Esophagus muscularis mucosa (tissue), 4 donors: ENCODE measurements around the gene COBL. TPM values are rescaled to one million over a fixed set of nuclear protein-coding genes. Genes with fewer than 3 reads are reported as not detected.

Experiments
- DNase-seq: peaks from one replicate; pipeline ENCODE4 v3.0.0-alpha.2; 2017; ENCODE audit errors: extremely low spot score
- H3K27ac ChIP-seq, 4 donors: fragments of 200-600 bp; sonication (generic); replicated peaks in 1 of 4; 1 replicate in 3 of 4; 2 replicates in 1 of 4; pipeline ENCODE4 v1.5.1; 2016 to 2019; ENCODE audit warnings: mild to moderate bottlenecking in 1 of 4
- H3K27me3 ChIP-seq, 4 donors: fragments of 200-600 bp; sonication (generic); one replicate each; pipeline versions ENCODE4 v1.5.1 to v1.6.0; 2016 to 2019
- H3K36me3 ChIP-seq, 4 donors: fragments of 200-600 bp; sonication (generic); one replicate each; pipeline ENCODE4 v1.5.1; 2016 to 2019
- H3K4me1 ChIP-seq, 4 donors: fragments of 200-600 bp; sonication (generic); one replicate each; pipeline ENCODE4 v1.5.1; 2016 to 2019
- H3K4me3 ChIP-seq, 4 donors: fragments of 200-600 bp; sonication (generic); 1 replicate in 2 of 4; 2 replicates in 2 of 4; pipeline ENCODE4 v1.5.1; 2016 to 2019; ENCODE audit warnings: mild to moderate bottlenecking in 4 of 4, moderate library complexity in 1 of 4
- H3K9me3 ChIP-seq, 4 donors: fragments of 200-600 bp; sonication (generic); 1 replicate in 3 of 4; 2 replicates in 1 of 4; pipeline ENCODE4 v1.5.1; 2016 to 2019
- CTCF ChIP-seq, 3 experiments: fragments of 200-600 bp in 2 of 3; fragments of 450-650 bp in 1 of 3; sonication (generic) in 2 of 3; IDR thresholded peaks; one replicate each; pipeline ENCODE4 v1.5.1; 2017 to 2019; ENCODE audit warnings: antibody characterized with exemption in 3 of 3, mild to moderate bottlenecking in 2 of 3, moderate library complexity in 1 of 3
- EP300 ChIP-seq: sonication (generic); formaldehyde crosslinking; IDR thresholded peaks from one replicate; pipeline ENCODE4 v1.6.1; 2017; ENCODE audit warnings: antibody characterized with exemption
- POLR2A ChIP-seq: fragments of 450-650 bp; IDR thresholded peaks from one replicate; pipeline ENCODE4 v1.6.1; 2017; ENCODE audit warnings: antibody characterized with exemption, moderate library complexity, mild to moderate bottlenecking, low read depth
- POLR2AphosphoS5 ChIP-seq, 2 donors: sonication (generic); formaldehyde crosslinking; IDR thresholded peaks; one replicate each; pipeline ENCODE4 v1.6.1; 2017; ENCODE audit warnings: antibody characterized with exemption in 2 of 2
- WGBS: methylation state at CpG from one replicate; pipeline ENCODE4 v1.1.5; 2018; 5-methylcytosine and 5-hydroxymethylcytosine counted together
- intact Hi-C: fragments of 100-400 bp; cut with DNase I; formaldehyde crosslinking; loops from one replicate; pipeline ENCODE4 v1.15.1; 2023
- total RNA-seq, 4 donors: library from RNA; depleted of rRNA; stranded (reverse); fragments of >200 nt; gene quantifications; one replicate each; pipeline versions ENCODE4 v1.1.0 to v1.2.1, GENCODE V29; 2016

Gene COBL
- total RNA-seq, 4 donors from 2014 or later, result 29.8 to 51.4 (median 45.9) TPM

GRCh38 chr7:51288896-51289622 lies 27.6 kb downstream of the COBL start:
- no peaks in the 10 kb centered on the region for H3K27me3 ChIP-seq
- intact Hi-C loops, result no loop called here
- peaks cover 20 to 22% (median 21%) of the 10 kb centered on the region in 4 donors for H3K4me1 ChIP-seq
- TF ChIP-seq CTCF (IDR thresholded peaks at IDR 0.05), result no peak
- no peak for TF ChIP-seq POLR2A
- no peak for TF ChIP-seq POLR2AphosphoS5 (IDR thresholded peaks at IDR 0.05)
- TF ChIP-seq EP300, result no peak
- WGBS, result 57% methylated on average over 7 of the region's 7 CpGs
- H3K27ac ChIP-seq, result no peak overlapping the region
- H3K36me3 ChIP-seq, result no peaks in the 10 kb centered on the region
- H3K9me3 ChIP-seq, result peaks cover 0 to 4% (median 0%) of the 10 kb centered on the region in 4 donors
- peak; percentile 53 for DNase-seq
- H3K4me3 ChIP-seq, result no peak overlapping the region

GRCh38 chr7:51286401-51286800 lies 30.2 kb downstream of the COBL start:
- Histone ChIP-seq H3K4me1 (peaks cover 18 to 20% (median 20%) of the 10 kb centered on the region in 4 donors), H3K4me3 (no peak overlapping the region), H3K27me3 (no peaks in the 10 kb centered on the region), H3K27ac (no peak overlapping the region), H3K36me3 (no peaks in the 10 kb centered on the region), H3K9me3 (peaks cover 0 to 6% (median 0%) of the 10 kb centered on the region in 4 donors)
- intact Hi-C loops, result no loop called here
- DNase-seq, result no peak
- 79% methylated on average over 1 of the region's 1 CpG for WGBS
- no peak for TF ChIP-seq EP300
- TF ChIP-seq POLR2AphosphoS5 (IDR thresholded peaks at IDR 0.05), result no peak
- no peak for TF ChIP-seq CTCF (IDR thresholded peaks at IDR 0.05)
- TF ChIP-seq POLR2A, result no peak

- no peak overlapping the region for H3K27ac ChIP-seq
- H3K27me3 ChIP-seq, result no peaks in the 10 kb centered on the region
- DNase-seq, result peak; percentile 60
- intact Hi-C loops, result no loop called here
- H3K4me1 ChIP-seq, result peaks cover 9 to 43% (median 36%) of the 10 kb centered on the region in 4 donors
- no peak overlapping the region for H3K4me3 ChIP-seq
- no peak for TF ChIP-seq CTCF (IDR thresholded peaks at IDR 0.05)
- no peak for TF ChIP-seq POLR2A
- TF ChIP-seq EP300, result no peak
- no peak for TF ChIP-seq POLR2AphosphoS5 (IDR thresholded peaks at IDR 0.05)
- no peaks in the 10 kb centered on the region for H3K36me3 ChIP-seq
- H3K9me3 ChIP-seq, result peaks cover 0 to 6% (median 0%) of the 10 kb centered on the region in 4 donors
- 64% methylated on average over 3 of the region's 3 CpGs for WGBS
Observed at GRCh38 chr7:51280156-51280555, 36.5 kb downstream of the COBL start.

GRCh38 chr7:51279391-51280023 lies 37.1 kb downstream of the COBL start:
- H3K4me3 ChIP-seq, result no peak overlapping the region
- H3K9me3 ChIP-seq, result peaks cover 0 to 6% (median 0%) of the 10 kb centered on the region in 4 donors
- intact Hi-C loops, result no loop called here
- 73% methylated on average over 6 of the region's 6 CpGs for WGBS
- H3K27me3 ChIP-seq, result no peaks in the 10 kb centered on the region
- H3K4me1 ChIP-seq, result peaks cover 9 to 44% (median 38%) of the 10 kb centered on the region in 4 donors
- peak; percentile 39 for DNase-seq
- no peak for TF ChIP-seq POLR2AphosphoS5 (IDR thresholded peaks at IDR 0.05)
- no peak for TF ChIP-seq CTCF (IDR thresholded peaks at IDR 0.05)
- no peak for TF ChIP-seq POLR2A
- no peak for TF ChIP-seq EP300
- H3K27ac ChIP-seq, result no peak overlapping the region
- no peaks in the 10 kb centered on the region for H3K36me3 ChIP-seq
